GM12873 (cell line): ENCODE data around the gene LIMCH1.

ENCODE experiments used
- TF ChIP-seq, protein P1 (sequence below): IDR thresholded peaks from 2 replicates; pipeline ENCODE4 v1.5.1; 2012; ENCODE audit warnings: low read depth, mild to moderate bottlenecking, moderate library complexity, low read length, control low read depth; ENCODE audit not compliant: insufficient read depth; ENCODE audit errors: missing control alignments

Gene LIMCH1

DNA sequence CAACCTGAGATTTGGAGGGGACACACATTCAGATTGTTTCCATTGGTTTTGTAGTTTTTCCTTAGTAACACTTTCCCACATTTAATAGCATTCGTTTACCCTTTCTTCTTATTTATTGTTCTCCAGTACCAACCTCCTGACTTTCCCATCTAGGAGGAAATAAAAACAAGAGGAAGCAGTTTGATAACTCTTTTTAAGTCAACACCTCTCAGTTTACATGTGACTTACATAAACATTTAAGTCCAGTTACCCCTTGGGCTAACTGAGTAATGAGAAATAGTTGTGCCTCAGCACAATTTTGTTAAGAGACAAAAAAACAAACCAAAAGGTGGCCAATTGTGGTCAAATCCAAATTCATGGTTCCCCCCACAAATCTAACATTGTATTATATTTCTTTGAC is 175.8 kb downstream of the LIMCH1 start:
- TF ChIP-seq, protein P1, sequence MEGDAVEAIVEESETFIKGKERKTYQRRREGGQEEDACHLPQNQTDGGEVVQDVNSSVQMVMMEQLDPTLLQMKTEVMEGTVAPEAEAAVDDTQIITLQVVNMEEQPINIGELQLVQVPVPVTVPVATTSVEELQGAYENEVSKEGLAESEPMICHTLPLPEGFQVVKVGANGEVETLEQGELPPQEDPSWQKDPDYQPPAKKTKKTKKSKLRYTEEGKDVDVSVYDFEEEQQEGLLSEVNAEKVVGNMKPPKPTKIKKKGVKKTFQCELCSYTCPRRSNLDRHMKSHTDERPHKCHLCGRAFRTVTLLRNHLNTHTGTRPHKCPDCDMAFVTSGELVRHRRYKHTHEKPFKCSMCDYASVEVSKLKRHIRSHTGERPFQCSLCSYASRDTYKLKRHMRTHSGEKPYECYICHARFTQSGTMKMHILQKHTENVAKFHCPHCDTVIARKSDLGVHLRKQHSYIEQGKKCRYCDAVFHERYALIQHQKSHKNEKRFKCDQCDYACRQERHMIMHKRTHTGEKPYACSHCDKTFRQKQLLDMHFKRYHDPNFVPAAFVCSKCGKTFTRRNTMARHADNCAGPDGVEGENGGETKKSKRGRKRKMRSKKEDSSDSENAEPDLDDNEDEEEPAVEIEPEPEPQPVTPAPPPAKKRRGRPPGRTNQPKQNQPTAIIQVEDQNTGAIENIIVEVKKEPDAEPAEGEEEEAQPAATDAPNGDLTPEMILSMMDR = no peak

GRCh38 chr4:41714364-41715000 is 176.5 kb downstream of the LIMCH1 start:
- TF ChIP-seq, protein P1 = no peak

- TF ChIP-seq, protein P1 = no peak
Observed at GRCh38 chr4:41715155-41715554, 177.2 kb downstream of the LIMCH1 start.

DNA sequence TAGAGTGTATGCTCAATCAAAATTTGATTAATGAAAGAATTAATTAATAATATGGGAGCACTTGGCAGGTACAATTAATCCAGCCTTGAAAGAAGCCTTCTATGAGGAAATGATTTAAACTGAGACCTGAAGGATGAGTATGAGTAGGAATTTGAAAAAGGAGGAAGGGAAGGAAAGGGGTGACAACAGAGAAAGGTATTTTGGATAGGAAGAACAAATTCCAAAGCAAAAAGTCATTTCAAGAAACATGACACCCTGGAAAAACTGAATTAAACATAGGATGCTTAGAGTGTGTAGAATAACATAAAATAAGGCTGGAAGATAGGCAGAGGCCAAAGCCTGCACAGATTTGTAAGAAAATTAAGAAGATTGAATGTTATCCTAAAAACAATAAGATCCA is 180.9 kb downstream of the LIMCH1 start:
- TF ChIP-seq, protein P1 = no peak

DNA sequence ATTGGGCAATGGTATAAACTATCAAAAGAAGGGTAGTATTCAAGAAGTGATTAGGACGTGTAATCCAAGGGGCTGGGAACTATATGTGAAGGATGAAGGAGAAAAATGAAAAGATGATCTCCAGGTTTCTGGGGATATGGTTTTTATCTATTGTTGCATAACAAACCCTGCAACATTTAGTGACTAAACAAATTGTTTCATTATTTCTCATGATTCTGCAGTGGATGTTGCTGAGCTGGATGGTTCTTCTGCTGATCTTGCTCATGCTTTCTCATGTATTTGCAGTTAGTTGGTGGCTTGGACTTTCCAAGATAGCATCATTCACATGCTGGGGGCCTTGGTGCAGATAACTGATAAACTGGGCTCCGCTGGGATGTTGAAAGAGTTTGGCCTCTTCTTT is 181.5 kb downstream of the LIMCH1 start:
- TF ChIP-seq, protein P1 = no peak

DNA sequence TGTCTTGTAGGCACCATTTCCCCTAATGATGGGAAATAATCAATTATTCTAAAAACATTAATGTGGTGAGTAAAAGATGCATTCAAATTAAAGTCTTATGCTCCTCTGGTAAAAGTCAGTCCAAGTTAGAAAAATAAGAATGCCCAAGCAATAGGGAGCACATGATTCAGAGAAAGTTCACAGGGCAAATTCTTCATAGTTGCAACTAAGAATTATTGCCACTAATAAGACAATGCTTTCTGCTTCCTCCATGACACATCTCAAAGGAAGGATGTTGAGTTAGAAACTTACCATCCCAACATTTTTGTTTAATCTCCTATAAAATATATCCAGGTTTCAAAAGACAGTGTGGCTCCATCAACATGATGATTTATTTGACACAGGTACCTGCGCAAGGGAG is 184.2 kb downstream of the LIMCH1 start:
- TF ChIP-seq, protein P1 = no peak

DNA sequence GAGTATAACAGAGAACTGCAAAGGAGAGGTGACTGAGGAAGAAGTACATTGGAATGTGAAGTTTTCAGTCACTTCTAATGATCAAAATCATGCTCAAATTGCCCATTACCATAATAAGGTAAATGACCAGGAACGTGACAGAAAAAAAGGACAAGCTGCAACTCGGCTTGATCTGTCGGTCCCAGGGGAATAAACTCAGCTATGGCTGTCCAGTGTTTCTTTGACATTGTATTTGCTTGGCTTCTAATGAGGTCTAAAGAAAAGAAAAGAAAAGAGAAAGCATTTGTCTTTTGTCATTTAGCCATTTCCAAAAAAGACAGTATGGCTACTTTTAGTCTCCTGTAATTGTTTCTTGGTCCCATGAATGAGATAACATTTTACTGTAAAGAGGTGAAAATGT is 185.3 kb downstream of the LIMCH1 start:
- TF ChIP-seq, protein P1 = no peak
